Vein endothelial cell (primary cell): ENCODE results near the gene FMO4. TPM values are rescaled to one million over a fixed set of nuclear protein-coding genes. Genes with fewer than 3 reads are reported as not detected.

Source experiments
- small RNA-seq: library from RNA; depleted of rRNA; stranded (forward); fragments of <200 nt; gene quantifications from one replicate; pipeline ENCODE3, GENCODE V24; 2012
- total RNA-seq: library from RNA; depleted of rRNA; stranded (reverse); fragments of >200 nt; gene quantifications from 2 replicates; pipeline ENCODE4 v1.2.3, GENCODE V29; 2012

The FMO4 gene, protein sequence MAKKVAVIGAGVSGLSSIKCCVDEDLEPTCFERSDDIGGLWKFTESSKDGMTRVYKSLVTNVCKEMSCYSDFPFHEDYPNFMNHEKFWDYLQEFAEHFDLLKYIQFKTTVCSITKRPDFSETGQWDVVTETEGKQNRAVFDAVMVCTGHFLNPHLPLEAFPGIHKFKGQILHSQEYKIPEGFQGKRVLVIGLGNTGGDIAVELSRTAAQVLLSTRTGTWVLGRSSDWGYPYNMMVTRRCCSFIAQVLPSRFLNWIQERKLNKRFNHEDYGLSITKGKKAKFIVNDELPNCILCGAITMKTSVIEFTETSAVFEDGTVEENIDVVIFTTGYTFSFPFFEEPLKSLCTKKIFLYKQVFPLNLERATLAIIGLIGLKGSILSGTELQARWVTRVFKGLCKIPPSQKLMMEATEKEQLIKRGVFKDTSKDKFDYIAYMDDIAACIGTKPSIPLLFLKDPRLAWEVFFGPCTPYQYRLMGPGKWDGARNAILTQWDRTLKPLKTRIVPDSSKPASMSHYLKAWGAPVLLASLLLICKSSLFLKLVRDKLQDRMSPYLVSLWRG
- 0.98 and 1.2 TPM in 2 replicates for total RNA-seq

DNA sequence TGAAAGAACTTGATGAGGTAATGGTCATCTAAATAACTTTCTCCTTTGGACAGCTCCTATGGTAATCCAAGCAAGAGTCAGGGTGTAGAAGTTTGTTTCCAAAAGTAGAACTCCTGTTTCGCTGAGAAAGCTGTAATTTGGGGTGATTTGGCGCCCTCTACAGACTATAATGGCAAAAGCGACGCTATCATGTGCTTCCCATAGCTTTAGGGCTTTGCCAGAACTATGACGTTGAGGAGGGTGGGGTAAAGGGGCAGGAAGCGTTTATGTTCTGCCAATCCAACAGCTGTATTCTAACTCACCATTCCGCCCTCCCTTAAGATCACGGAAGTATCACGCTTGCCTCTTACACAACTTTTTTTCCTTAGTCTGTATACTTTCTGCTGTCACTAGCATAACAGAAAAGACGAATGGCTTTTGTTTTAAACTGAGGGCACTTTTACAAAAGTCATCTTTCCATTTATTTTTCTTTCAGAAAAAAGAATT, at the start of gene FMO4:
Gene FMO4, plus strand, starts transcription at position 349 of the 486 bp plus-strand sequence. CDS start 5,643 bp downstream, outside the sequence.

Small RNAs within 50 kb of the gene (small RNA-seq; reads per million reads assigned to genes)
- not detected for gene SRP14P4

Other genes starting within 250 kb of the FMO4 start
- gene FMO3, start 223.3 kb upstream of the FMO4 start, total RNA-seq, result not detected in 2 replicates
- under 0.01 TPM in 1 of 2 replicates, not detected in the other for gene FMO2, start 128.9 kb upstream of the FMO4 start, total RNA-seq
- gene FMO1, start 65.7 kb upstream of the FMO4 start, total RNA-seq, result not detected in 2 replicates
- gene PRRC2C, start 171.3 kb downstream of the FMO4 start, total RNA-seq, result 74.5 and 98.7 TPM in 2 replicates